AG04450 (cell line): ENCODE measurements around the gene PRG2. TPM values are rescaled to one million over a fixed set of nuclear protein-coding genes. Genes with fewer than 3 reads are reported as not detected.
A peak's percentile ranks its signal among the peaks of the same experiment; 100 is the strongest.

Experiments used
- CTCF ChIA-PET: fragments of 300-600, 350-600 bp; formaldehyde crosslinking; extraction: SDS; loops from one replicate; lab custom pipeline; 2022; ENCODE audit warnings: antibody characterized with exemption, inconsistent platforms; lab: Charles Lee
- POLR2A ChIA-PET: fragments of 350-600 bp; formaldehyde crosslinking; extraction: SDS; loops from one replicate; lab custom pipeline; 2021; ENCODE audit warnings: antibody characterized with exemption, inconsistent platforms; lab: Yijun Ruan, JAX
- DNase-seq: peaks from one replicate; pipeline ENCODE4 v3.0.0-alpha.2; 2011; ENCODE audit warnings: low read depth, low spot score
- H3K27ac ChIP-seq: one replicate; pipeline ENCODE4 v1.5.1; 2012; ENCODE audit warnings: low read depth, low read length, control low read depth
- H3K27me3 ChIP-seq: one replicate; pipeline ENCODE4 v1.6.0; 2012; ENCODE audit warnings: low read length; ENCODE audit not compliant: control insufficient read depth, insufficient read depth
- H3K4me3 ChIP-seq: 2 replicates; pipeline ENCODE4 v1.5.1; 2011; ENCODE audit warnings: mild to moderate bottlenecking, low read depth, low read length, control low read depth
- H3K9me3 ChIP-seq: 2 replicates; pipeline ENCODE4 v1.5.1; 2012; ENCODE audit warnings: low read length; ENCODE audit not compliant: control insufficient read depth, insufficient read depth
- polyA plus RNA-seq: library from polyadenylated mRNA; depleted of rRNA; stranded (reverse); fragments of >200 nt; gene quantifications from 2 replicates; pipeline ENCODE4 v1.2.3, GENCODE V29; 2011
- TF ChIP-seq, protein P1 (sequence below): IDR thresholded peaks from 2 replicates; pipeline ENCODE4 v1.5.1; 2011; ENCODE audit warnings: low read depth, low read length, control low read depth, inconsistent platforms

Gene PRG2
- polyA plus RNA-seq, 1 experiment = not detected

GRCh38 chr11:57409321-57410100, 19.1 kb upstream of the PRG2 start:
- TF ChIP-seq, protein P1, sequence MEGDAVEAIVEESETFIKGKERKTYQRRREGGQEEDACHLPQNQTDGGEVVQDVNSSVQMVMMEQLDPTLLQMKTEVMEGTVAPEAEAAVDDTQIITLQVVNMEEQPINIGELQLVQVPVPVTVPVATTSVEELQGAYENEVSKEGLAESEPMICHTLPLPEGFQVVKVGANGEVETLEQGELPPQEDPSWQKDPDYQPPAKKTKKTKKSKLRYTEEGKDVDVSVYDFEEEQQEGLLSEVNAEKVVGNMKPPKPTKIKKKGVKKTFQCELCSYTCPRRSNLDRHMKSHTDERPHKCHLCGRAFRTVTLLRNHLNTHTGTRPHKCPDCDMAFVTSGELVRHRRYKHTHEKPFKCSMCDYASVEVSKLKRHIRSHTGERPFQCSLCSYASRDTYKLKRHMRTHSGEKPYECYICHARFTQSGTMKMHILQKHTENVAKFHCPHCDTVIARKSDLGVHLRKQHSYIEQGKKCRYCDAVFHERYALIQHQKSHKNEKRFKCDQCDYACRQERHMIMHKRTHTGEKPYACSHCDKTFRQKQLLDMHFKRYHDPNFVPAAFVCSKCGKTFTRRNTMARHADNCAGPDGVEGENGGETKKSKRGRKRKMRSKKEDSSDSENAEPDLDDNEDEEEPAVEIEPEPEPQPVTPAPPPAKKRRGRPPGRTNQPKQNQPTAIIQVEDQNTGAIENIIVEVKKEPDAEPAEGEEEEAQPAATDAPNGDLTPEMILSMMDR = no peak
- ChIA-PET POLR2A (interaction anchor here (0.7 kb wide), 1 partner anchor 9 kb away, joined by 6 read pairs; no protein-coding TSS in a partner anchor), CTCF (no interaction called here)
- H3K27me3 ChIP-seq = no peaks in the 10 kb centered on the region
- no peak for DNase-seq
- no peak overlapping the region for H3K4me3 ChIP-seq
- no peaks in the 10 kb centered on the region for H3K9me3 ChIP-seq
- peak overlapping the region; percentile 39 for H3K27ac ChIP-seq

DNA sequence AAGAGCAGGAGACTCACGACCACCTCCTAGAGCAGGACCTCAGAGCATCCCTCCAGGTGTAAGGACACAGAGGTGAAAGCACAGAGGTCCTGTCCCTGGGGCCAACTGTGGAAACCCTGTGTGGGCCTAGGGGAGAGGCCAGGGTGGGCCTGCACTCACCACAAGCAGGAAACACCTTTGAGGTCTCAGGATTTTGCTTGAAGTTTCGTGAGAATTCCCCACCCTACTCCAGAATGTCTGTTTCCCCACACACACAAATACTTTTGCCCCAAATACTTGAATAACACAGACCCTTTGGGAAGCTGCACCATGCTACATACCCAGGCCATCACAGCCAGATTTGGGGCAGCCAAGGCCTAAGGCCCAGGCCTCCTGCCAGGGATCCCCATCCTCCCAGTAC, 18.3 kb upstream of the PRG2 start:
- no peaks in the 10 kb centered on the region for H3K27me3 ChIP-seq
- H3K27ac ChIP-seq = no peak overlapping the region
- TF ChIP-seq, protein P1 = no peak
- DNase-seq = no peak
- no peak overlapping the region for H3K4me3 ChIP-seq
- no peaks in the 10 kb centered on the region for H3K9me3 ChIP-seq
- CTCF ChIA-PET = interaction anchor here (0.6 kb wide), 1 partner anchor 51 kb away, joined by 3 read pairs; no protein-coding TSS in a partner anchor
- POLR2A ChIA-PET = no interaction called here

DNA sequence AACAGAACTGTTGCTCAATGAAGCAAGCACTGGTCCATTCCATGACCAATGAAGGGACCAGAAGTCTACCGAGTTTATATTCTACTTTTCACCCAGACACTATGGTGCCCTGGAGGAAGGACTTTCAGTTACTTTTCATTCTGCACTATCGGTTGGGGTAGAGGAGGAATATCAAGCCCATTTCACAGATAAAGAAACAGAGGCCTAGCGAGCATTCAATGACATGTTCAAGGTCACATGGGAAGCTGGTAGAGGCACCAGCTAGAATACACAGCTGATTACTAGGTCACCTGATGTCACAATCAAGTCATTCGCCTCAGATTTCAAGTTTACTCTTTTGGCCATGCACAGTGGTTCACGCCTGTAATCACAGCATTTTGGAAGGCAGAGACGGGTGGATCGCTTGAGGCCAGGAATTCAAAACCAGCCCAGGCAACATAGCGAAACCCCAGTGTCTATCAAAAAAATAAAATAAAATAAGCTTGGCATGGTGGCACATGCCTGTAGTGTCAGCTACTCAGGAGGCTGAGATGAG, 17.6 kb upstream of the PRG2 start:
- no peak overlapping the region for H3K4me3 ChIP-seq
- TF ChIP-seq, protein P1 = no peak
- ChIA-PET CTCF (interaction anchor here (0.6 kb wide), 1 partner anchor 52 kb away, joined by 3 read pairs; no protein-coding TSS in a partner anchor), POLR2A (no interaction called here)
- no peaks in the 10 kb centered on the region for H3K9me3 ChIP-seq
- H3K27ac ChIP-seq = no peak overlapping the region
- no peak for DNase-seq
- H3K27me3 ChIP-seq = no peaks in the 10 kb centered on the region

GRCh38 chr11:57407010-57407920, 16.8 kb upstream of the PRG2 start:
- H3K27me3 ChIP-seq = peaks cover 1% of the 10 kb centered on the region
- no peak overlapping the region for H3K4me3 ChIP-seq
- ChIA-PET CTCF (no interaction called here), POLR2A (no interaction called here)
- TF ChIP-seq, protein P1 = no peak
- DNase-seq = no peak
- H3K27ac ChIP-seq = no peak overlapping the region
- no peaks in the 10 kb centered on the region for H3K9me3 ChIP-seq
